ENCODE data around the gene PRKN. TPM values are rescaled to one million over a fixed set of nuclear protein-coding genes. Genes with fewer than 3 reads are reported as not detected.
A peak's percentile ranks its signal among the peaks of the same experiment; 100 is the strongest.

PRKN gene
- total and polyA plus RNA-seq, 2 donors (not counting 1 experiment from before 2014, with no cell fraction given) = 0.43 to 4.6 TPM

DNA sequence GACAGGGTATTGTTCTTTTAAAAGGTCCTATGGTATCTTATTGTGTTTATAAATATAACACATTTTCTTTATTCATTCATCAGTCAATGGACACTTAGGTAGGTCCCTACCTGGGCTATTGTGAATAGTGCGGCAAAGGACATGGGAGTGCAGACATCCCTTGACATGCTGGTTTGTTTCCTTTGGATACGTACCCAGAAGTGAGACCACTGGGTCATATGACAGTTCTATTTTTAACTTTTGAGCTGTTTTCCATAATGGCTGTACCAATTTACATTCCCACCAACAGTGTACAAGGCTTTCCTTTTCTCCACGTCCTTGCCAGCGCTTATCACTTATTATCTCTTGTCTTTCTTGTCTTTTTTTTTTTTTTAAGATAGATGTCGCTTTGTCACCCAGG, 627.5 kb downstream of the PRKN start:
- no peak overlapping the region for H3K4me2 ChIP-seq (ENCODE audit: extremely low read depth, insufficient read depth, low read length)
- DNase-seq (ENCODE audit: low read depth in 2 of 2) = peak in 1 of 2 donors; percentile 73
- H2AFZ ChIP-seq (ENCODE audit: low read length) = no peak overlapping the region
- no peaks in the 10 kb centered on the region for H3K27me3 ChIP-seq (ENCODE audit: control insufficient read depth, insufficient read depth, low read length)
- H3K79me2 ChIP-seq (ENCODE audit: control insufficient read depth, insufficient read depth, low read length) = no peaks in the 10 kb centered on the region
- TF ChIP-seq, protein P1, sequence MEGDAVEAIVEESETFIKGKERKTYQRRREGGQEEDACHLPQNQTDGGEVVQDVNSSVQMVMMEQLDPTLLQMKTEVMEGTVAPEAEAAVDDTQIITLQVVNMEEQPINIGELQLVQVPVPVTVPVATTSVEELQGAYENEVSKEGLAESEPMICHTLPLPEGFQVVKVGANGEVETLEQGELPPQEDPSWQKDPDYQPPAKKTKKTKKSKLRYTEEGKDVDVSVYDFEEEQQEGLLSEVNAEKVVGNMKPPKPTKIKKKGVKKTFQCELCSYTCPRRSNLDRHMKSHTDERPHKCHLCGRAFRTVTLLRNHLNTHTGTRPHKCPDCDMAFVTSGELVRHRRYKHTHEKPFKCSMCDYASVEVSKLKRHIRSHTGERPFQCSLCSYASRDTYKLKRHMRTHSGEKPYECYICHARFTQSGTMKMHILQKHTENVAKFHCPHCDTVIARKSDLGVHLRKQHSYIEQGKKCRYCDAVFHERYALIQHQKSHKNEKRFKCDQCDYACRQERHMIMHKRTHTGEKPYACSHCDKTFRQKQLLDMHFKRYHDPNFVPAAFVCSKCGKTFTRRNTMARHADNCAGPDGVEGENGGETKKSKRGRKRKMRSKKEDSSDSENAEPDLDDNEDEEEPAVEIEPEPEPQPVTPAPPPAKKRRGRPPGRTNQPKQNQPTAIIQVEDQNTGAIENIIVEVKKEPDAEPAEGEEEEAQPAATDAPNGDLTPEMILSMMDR (conservative IDR thresholded peaks at IDR 0.05 in 1 of 2, IDR thresholded peaks at IDR 0.05 in 1 of 2; ENCODE audit: low read depth in 1 of 2, low read length in 2 of 2) = no peak
- no peak for TF ChIP-seq EZH2 (IDR thresholded peaks at IDR 0.05; ENCODE audit: low read length, missing control alignments)
- H3K36me3 ChIP-seq (ENCODE audit: control insufficient read depth, insufficient read depth, low read length) = no peaks in the 10 kb centered on the region
- H4K20me1 ChIP-seq (ENCODE audit: control insufficient read depth, extremely low read depth, insufficient read depth, low read length) = no peaks in the 10 kb centered on the region
- no peak overlapping the region for H3K9ac ChIP-seq (ENCODE audit: insufficient read depth, low read length)
- no peaks in the 10 kb centered on the region for H3K9me3 ChIP-seq (ENCODE audit: control insufficient read depth, insufficient read depth, low read depth, low read length)
- H3K27ac ChIP-seq (ENCODE audit: insufficient read depth, low read length) = peak overlapping the region; percentile 18
- no peaks in the 10 kb centered on the region for H3K4me1 ChIP-seq (ENCODE audit: control insufficient read depth, extremely low read depth, insufficient read depth, low read length)
- no peak overlapping the region for H3K4me3 ChIP-seq (replicated peaks in 1 of 4; ENCODE audit: control extremely low read depth in 1 of 4, insufficient read depth in 1 of 4, low read depth in 3 of 4, low read length in 4 of 4)

DNA sequence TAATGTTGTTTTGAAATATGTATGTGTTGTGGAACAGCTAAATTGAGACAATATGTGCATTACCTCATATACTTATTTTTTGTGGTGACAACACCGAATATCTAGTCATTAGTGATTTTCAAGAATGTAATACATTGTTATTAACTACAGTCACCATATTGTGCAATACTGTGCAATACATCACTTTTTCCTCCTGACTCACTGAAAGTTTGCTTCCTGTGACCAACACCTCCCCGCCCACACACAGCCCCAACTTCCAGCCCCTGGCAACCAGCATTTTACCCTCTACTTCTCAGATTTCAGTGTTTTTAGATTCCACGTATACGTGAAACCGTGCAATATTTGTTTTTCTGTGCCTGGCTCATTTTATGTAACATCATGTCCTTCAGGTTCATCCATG, 627.9 kb downstream of the PRKN start:
- no peak overlapping the region for H3K9ac ChIP-seq (ENCODE audit: insufficient read depth, low read length)
- no peaks in the 10 kb centered on the region for H3K36me3 ChIP-seq (ENCODE audit: control insufficient read depth, insufficient read depth, low read length)
- H3K4me2 ChIP-seq (ENCODE audit: extremely low read depth, insufficient read depth, low read length) = no peak overlapping the region
- no peak overlapping the region for H2AFZ ChIP-seq (ENCODE audit: low read length)
- peak; percentile 92 to 98 for DNase-seq (ENCODE audit: low read depth in 2 of 2)
- H3K9me3 ChIP-seq (ENCODE audit: control insufficient read depth, insufficient read depth, low read depth, low read length) = no peaks in the 10 kb centered on the region
- H3K27me3 ChIP-seq (ENCODE audit: control insufficient read depth, insufficient read depth, low read length) = no peaks in the 10 kb centered on the region
- H3K27ac ChIP-seq (ENCODE audit: insufficient read depth, low read length) = peak overlapping the region; percentile 18
- H3K4me1 ChIP-seq (ENCODE audit: control insufficient read depth, extremely low read depth, insufficient read depth, low read length) = no peaks in the 10 kb centered on the region
- no peaks in the 10 kb centered on the region for H4K20me1 ChIP-seq (ENCODE audit: control insufficient read depth, extremely low read depth, insufficient read depth, low read length)
- H3K4me3 ChIP-seq (replicated peaks in 1 of 4; ENCODE audit: control extremely low read depth in 1 of 4, insufficient read depth in 1 of 4, low read depth in 3 of 4, low read length in 4 of 4) = no peak overlapping the region
- H3K79me2 ChIP-seq (ENCODE audit: control insufficient read depth, insufficient read depth, low read length) = no peaks in the 10 kb centered on the region
- TF ChIP-seq EZH2 (IDR thresholded peaks at IDR 0.05; ENCODE audit: low read length, missing control alignments) = no peak

DNA sequence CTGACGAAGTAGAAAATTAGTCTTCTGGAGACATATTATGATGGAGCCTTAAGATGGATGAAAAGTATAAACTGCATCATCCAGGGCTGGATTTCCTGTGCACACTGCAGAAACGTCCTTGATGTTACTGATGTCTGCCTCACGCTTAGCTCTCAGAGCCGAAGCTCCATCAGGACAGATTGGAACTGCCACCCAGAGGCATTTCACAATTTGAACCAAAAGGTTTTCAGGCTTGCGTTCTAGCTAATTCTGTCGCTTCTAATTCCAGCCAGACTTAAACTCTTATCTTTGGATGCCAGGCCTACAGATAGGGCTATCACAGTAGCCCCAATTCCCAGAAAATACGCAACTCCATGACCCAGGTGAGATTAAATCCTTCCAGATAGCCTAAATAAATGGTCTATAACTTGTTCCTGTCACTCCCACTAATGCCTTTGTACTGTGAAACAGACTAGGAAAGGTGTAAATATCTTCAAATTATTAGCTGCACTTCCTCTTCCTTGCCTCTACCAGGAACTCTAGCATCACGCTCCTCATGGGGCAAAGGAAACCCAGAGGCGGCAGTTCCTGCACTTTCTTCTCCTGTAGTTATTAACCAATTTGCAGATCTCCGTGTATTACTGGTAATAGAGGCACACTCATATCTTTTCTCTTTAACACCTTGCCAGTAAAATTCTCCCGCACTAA, 634.6 kb downstream of the PRKN start:
- Histone ChIP-seq H2AFZ (ENCODE audit: low read length) (no peak overlapping the region), H3K4me3 (replicated peaks in 1 of 4; ENCODE audit: control extremely low read depth in 1 of 4, insufficient read depth in 1 of 4, low read depth in 3 of 4, low read length in 4 of 4) (no peak overlapping the region), H3K4me1 (ENCODE audit: control insufficient read depth, extremely low read depth, insufficient read depth, low read length) (no peaks in the 10 kb centered on the region), H3K9ac (ENCODE audit: insufficient read depth, low read length) (no peak overlapping the region), H3K27me3 (ENCODE audit: control insufficient read depth, insufficient read depth, low read length) (no peaks in the 10 kb centered on the region), H4K20me1 (ENCODE audit: control insufficient read depth, extremely low read depth, insufficient read depth, low read length) (no peaks in the 10 kb centered on the region), H3K36me3 (ENCODE audit: control insufficient read depth, insufficient read depth, low read length) (no peaks in the 10 kb centered on the region), H3K9me3 (ENCODE audit: control insufficient read depth, insufficient read depth, low read depth, low read length) (no peaks in the 10 kb centered on the region), H3K79me2 (ENCODE audit: control insufficient read depth, insufficient read depth, low read length) (no peaks in the 10 kb centered on the region), H3K27ac (ENCODE audit: insufficient read depth, low read length) (no peak overlapping the region), H3K4me2 (ENCODE audit: extremely low read depth, insufficient read depth, low read length) (no peak overlapping the region)
- no peak for DNase-seq (ENCODE audit: low read depth in 2 of 2)
- TF ChIP-seq, protein P1 (conservative IDR thresholded peaks at IDR 0.05 in 1 of 2, IDR thresholded peaks at IDR 0.05 in 1 of 2; ENCODE audit: low read depth in 1 of 2, low read length in 2 of 2) = no peak
- no peak for TF ChIP-seq EZH2 (IDR thresholded peaks at IDR 0.05; ENCODE audit: low read length, missing control alignments)

Measured in fibroblast of lung (primary cell).